Measurements from ENCODE around the gene LMO1.

Gene LMO1

DNA sequence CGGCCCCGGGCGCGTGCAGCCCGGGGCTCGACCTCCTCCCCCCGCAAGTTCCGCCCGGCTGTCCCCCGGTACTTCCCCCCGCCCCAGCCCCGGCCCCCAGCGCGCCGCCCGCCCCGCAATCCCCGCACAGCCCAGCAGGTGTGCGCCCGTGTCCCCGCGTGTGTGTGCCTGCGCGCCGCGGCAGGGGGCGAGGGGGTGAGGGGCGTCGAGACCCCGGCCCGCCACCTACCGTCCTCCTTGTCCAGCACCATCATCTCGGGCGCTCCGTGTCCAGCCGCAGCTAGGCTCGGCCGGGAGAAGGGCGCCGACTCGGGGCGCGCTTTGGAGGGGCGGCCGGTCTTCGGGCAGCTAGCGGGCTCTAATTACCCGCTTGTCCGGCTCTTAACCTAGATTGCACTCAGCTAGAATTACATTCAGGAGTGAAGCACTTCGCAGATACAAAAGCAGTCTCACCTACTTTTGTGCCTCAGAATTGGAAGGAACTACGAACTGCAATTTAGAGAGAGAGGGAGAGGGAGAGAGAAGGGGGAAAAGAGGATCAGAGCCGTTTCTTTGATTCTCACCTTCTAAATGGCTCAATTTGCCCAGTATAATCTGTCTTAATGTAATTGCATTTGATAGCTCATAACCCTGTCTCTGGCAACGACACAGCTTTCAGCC, 439 bp downstream of the LMO1 start:
- no peak for DNase-seq

DNA sequence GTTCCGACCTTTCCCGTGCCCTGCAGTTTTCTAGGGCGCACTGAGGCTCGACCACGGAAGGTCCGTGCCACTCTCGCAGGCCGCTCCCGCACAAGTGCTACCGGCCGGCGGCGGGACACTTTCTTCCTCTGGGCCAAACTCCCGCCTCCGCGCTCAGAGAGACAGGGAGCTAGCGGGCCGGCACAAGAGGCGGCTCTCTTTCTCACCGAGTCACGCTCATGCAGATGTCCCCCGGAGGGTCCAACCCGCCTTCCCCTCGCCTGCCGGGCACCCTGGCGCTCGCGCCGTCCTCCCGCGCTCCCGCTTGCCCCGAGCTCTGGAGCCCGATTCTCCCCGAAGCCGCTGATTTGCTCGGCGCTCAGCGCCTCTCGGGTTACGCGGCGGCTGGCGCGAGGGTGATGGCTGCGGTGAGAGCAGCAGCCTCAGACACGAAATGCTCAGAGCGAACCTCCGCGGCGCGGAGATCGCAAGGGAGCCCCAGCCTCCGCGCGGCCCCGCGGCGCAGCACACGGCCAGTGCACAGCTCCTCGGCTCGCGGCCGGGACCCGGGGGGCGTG, 1.0 kb downstream of the LMO1 start:
- DNase-seq, result no peak

- no peak for DNase-seq
Observed at GRCh38 chr11:8261921-8262551, 1.6 kb downstream of the LMO1 start.

DNA sequence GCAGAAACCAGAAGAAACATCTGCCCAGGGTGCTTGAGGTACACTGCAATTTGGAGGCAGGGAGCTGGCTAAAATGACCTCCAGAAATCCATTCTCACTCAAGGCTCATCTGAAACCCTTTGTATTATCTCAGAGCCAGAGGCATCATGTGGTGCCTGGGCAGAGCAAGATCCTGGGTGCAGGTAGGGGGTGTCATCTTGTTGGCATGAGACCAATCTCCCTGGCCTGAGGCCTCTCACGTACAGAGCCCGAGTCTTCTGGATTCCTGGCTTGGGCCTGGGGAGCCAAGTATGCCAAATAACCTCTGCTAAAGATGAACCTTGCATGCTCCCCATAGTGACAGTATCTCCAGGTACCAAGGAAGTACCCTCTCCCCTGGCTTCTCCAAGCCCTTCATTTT, 2.4 kb downstream of the LMO1 start:
- no peak for DNase-seq

DNA sequence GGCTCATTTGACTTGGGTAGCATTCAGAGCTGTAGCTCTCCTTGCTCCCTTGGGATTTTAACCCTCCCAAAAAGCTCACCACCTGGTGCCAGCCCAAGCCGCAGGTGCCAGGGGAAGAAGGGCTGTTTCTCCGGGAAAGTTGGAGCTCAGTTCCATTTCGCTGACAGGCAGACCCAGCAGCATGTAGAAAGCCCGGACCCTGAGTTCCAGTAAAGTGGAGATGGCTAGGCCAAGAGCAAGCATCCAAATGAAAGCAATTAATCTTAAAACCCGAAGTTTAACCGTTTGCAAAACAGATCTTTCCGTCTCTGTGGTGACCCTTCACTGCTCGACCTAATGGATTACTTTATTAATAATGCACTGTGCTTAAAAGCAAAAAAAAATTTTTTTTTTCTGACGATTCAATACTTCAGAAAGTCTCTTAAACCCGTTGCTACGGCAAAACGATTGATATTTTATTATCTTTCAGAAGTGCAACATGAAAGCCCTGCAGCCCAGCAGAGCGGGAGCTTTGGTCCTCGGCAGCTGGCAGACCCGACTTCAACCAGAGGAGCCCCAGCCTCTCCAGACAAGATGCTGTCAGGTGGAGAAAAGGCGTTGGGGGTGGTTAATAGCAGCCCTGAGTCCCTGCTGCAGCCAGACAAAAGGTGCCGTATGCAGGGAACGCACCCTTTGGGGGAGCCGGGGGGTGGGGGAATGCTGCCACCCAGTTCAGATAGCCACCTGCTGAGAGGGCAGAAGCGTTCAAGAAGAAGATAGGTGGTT, 3.3 kb downstream of the LMO1 start:
- no peak for DNase-seq

DNA sequence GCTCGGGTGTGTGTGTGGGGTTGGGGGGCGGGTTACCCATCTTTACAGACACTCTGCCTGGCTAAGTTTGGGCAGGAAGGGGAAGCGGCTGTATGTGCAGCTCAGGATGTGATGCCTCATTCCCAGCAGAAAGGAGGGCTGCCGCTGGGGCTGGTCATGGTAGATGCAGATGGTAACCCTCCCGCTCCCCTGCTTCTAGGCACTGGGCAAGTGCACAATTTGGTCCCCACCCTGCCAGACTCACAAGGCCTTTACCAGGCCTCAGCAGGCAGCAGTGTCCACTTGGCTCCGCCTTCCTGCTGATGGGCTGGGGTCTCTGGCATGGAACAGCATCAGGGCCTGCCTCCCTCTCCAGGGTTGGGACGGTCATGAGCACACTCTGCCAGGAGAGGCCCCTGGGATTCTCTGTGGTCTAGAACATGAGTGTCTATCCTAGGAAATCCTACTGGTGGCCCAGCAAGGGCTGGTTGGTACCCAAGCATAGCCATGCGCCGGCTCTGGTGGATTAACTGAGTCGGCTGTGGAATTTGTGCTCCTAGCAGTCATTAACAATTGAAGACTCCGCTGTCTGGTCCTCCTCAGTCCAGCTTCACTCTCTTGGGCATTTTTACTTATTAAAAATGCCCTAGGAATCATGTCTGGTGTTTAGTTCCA, 4.2 kb downstream of the LMO1 start:
- DNase-seq, result no peak

GRCh38 chr11:8258784-8259183, 4.9 kb downstream of the LMO1 start:
- no peak for DNase-seq

GRCh38 chr11:8258289-8258688, 5.4 kb downstream of the LMO1 start:
- DNase-seq, result no peak

GRCh38 chr11:8257003-8257664, 6.5 kb downstream of the LMO1 start:
- no peak for DNase-seq

DNA sequence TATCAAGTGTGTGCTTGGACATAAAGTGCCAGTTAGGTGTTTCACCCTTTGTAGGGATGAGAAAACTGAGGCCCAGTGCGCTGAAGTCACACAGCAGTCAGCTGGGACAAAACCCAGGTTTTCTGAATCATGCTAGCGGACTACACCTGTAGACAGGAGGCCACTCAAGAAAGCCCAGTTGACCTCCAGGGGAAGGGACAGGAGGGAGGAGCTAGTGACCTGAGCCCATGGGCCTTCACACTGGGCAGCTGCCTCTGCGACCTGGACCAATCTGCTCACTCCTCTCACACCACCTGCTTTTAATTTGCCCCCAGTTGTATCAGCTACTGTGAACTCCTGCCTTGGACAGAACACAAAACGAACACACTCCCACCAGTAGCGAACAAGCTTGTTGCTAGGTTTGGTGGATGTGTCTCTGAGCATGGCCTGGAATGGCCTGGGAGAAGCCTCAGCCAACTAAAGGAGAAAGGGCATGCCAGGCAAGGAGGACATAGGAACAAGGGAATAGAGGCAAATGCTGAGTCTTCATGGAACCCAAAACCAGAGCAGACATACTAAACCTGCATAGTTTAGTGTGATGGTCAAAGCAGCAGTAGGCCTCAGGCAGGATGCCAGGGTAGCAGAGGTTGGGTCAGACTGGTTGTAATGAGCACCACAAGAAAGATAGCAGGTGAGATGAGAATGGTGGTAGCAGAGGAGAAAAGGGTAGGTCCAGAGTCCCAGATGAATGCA, 7.2 kb downstream of the LMO1 start:
- no peak for DNase-seq

DNA sequence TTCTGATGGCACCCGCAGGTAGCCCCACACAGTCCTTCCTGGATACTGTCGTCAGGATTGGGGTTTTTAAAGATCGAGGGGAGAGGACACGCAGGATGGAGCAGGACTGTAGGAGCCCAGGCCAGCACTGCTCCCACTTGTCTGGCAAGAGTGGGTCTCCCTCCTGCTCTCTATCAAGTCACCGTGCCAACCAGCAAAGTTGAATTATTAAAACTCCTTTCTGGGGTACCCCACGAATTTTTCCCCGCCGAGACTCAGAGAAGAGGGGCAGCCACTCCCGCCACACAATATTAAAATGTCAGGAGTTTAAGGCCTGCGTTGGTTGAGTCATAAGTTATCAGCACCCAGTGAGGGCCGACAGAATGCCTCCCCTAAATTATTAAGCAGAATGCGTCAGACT, 10.1 kb downstream of the LMO1 start:
- no peak for DNase-seq

DNA sequence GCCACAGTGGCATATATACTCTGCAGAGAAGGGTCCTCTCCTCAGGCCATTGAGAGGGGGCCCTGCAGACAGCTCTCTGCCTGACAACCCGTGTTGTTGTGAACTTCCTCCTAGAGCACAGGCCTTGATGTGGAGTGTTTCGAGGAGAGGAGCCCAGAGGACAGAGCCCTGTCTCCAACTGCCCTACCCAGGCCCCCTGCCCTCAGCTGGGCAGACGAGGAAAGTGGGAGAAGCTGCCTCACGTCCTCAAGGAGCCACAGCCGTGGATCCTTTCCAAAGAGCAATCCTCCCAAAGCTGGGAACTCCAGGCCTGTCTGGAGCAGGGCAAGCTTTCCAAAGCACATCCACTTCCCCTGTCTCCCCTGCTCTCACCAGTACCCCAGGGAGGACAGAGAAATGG, 10.7 kb downstream of the LMO1 start:
- DNase-seq, result no peak

DNA sequence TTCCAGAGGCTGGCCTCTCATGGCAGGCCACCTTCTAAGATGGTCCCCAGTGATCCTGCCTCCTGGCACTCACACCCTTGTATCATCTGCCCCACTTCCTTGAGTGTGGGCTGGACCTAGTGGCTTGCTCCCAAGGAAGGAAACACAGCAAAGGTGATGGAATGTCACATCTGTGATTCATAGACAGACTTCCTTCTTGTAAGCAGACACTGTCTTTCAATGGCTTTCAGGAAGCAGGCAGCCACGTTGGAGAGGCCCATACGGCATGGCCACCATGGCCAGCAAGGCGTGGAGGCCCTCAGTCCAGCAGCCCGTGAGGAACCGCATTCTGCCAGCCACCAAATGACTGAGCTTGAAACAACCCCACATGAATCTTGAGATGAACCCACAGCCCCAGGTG, 11.3 kb downstream of the LMO1 start:
- DNase-seq, result no peak

- no peak for DNase-seq
Observed at GRCh38 chr11:8251616-8252295, 11.9 kb downstream of the LMO1 start.

DNA sequence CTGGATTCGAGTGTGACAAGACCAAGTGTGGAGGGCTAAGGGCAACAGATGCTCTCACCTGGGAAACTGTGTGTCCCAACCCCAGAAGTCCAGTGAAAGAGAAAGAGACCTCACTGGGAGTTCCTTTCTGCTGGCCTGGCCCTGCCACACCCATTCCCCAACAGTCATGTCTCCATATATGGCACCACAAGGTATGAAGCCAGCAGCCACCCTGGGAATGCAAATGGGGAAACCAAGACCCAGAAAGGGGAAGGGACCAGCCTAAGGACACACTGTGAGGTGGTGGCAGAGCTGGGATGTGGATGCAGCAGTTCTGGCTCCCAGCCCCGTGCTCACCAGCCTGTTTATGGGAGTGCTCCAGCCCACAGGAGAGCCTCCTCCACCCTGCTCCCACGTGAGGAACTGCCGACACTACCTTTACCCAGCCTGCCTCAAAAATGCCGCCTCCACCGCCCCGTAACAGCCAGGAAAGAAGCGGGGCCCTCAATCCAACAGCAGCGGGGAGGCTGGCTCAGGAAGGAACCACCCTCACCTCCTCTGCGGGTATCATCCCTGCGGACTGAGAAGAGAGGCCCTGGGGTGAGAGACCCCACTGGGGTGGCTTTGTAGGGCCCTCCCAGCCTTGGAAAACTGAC, 12.6 kb downstream of the LMO1 start:
- no peak for DNase-seq

- no peak for DNase-seq
Observed at GRCh38 chr11:8250434-8250833, 13.2 kb downstream of the LMO1 start.

DNA sequence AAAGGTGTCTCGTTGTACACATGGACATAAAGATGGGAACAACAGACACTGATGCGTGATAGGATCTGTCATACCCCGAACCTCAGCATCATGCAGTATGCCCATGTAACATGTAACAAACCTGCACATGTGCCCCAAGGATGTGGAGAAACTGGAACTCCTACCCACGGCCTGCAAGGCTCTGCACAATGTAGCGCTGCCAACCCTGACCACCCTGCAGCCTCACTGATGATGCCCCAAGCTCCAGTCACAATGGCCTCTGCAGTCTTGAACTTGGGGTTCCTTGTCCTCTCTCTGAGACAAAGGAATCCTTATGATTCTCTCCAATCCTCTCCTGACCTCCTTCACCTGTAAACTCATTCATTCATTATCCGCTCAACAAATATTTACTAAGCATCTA, 14.2 kb downstream of the LMO1 start:
- DNase-seq, result no peak

DNA sequence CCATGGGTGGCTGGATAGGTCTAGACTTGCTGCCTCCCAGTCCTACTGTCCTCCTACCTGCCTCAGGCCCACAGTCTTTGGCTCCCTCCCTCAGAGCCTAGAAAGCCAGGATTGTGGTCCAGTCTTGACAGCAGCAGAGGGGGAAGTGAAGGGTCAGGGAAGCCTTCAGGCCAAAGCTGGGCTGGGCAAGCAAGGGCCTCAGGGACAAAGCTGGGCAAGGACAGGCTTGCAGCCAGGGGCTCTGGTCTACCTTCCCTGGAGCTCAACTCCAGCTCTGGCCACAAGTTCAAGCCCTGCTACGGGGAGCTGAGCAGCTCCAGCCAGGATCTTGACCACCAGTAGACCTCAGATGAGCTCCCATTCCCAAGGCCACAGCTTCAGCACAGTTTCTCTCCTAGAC, 14.9 kb downstream of the LMO1 start:
- DNase-seq, result no peak

DNA sequence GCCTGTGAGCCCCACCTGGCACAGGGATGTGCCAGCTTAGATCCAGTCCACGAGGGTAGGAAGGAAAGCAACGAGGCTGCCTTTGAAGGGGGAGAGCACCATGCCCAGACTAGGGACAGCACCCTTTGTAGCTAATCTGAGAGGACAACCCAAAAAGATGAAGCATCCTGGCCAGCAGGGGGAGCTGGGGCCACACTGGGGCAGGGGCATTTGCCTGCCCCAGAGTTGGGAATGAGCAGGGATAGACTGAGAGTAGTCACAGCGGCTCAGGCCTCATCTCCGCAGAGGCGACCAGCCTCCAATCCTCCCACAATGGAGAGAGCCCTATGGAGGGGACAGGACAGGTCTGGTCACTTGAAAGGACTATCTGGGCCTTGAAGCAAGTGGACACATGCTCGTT, 16.4 kb downstream of the LMO1 start:
- no peak for DNase-seq

GRCh38 chr11:8243458-8243857, 20.2 kb downstream of the LMO1 start:
- DNase-seq, result no peak
